T-helper 2 cell treated with Interferon-gamma antibody and Interleukin-4, amounts not matched to agents 5 μg/mL and 100 μg/mL, for 36 hours (primary cell): Measurements from ENCODE around the gene GBA2.

ENCODE experiments used
- DNase-seq: peaks from one replicate; pipeline ENCODE4 v3.0.0; 2021; ENCODE audit warnings: low spot score
- H3K27ac Mint-ChIP-seq: one replicate; pipeline ENCODE4 v1.8.0; 2021; ENCODE audit warnings: mild to moderate bottlenecking, mixed read lengths
- H3K27me3 Mint-ChIP-seq: one replicate; pipeline ENCODE4 v1.8.0; 2021; ENCODE audit warnings: low read depth, mixed read lengths
- H3K36me3 Mint-ChIP-seq: one replicate; pipeline ENCODE4 v1.8.0; 2021; ENCODE audit warnings: low read depth, mixed read lengths
- H3K4me1 Mint-ChIP-seq: one replicate; pipeline ENCODE4 v1.8.0; 2021; ENCODE audit warnings: low read depth, mixed read lengths
- H3K4me3 Mint-ChIP-seq: one replicate; pipeline ENCODE4 v1.8.0; 2022; ENCODE audit warnings: mild to moderate bottlenecking, moderate library complexity, mixed read lengths
- H3K9me3 Mint-ChIP-seq: one replicate; pipeline ENCODE4 v1.8.0; 2021; ENCODE audit warnings: mixed read lengths

GBA2 gene

GRCh38 chr9:35748858-35749514 is at the start of gene GBA2, which contains the start of gene RGP1:
Gene GBA2, minus strand, starts transcription at chr9:35749228. Its CDS starts 524 bp downstream, at chr9:35748704.
Gene RGP1, plus strand, starts transcription at chr9:35749287. Its CDS starts 469 bp downstream, at chr9:35749756.
- peak within 1 kb of the TSS; percentile 95 for H3K4me3 Mint-ChIP-seq
- H3K27me3 Mint-ChIP-seq: no peaks in the 10 kb centered on the region
- H3K27ac Mint-ChIP-seq: peak within 1 kb of the TSS; percentile 88
- H3K36me3 Mint-ChIP-seq: peaks cover 37% of the 10 kb centered on the region
- H3K4me1 Mint-ChIP-seq: peaks cover 36% of the 10 kb centered on the region
- peak; percentile 76 for DNase-seq
- no peaks in the 10 kb centered on the region for H3K9me3 Mint-ChIP-seq

DNA sequence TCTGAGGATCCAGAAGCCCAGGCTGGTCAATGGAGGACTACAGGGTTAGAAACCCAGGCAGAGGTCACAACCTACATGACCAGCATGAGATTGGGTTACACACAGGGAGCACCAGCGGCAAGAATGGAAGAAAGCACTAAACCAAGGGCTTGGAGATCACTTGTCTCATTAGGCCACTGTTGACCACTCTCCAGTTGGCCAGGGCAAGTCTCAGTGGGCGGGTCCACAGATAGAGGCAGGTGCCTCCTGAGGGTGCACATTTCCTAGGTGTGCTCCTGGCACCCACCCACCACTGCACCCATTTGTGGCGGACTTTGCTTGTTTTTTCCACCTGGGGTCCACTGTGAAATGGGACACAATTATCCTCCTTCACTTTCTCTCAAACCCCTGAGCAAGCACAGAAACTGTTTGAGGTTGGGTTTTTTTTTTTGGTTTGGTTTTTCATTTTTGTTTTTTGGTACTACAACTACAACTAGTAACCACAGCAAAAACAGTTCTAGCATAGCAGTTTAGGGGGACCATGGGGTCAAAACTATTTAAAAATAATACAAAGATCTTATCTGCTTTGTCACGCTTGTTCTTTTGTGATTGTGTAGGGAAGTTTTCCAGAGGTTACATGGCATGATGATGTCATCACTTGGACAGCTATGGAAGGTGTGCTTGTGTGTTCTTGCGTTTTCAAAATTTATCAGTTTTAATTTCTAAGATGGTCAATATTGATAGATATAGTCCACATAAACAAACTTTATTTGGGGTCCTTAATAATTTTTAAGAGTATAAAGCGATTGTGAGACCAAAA is 48.5 kb upstream of the GBA2 start:
- no peak overlapping the region for H3K4me3 Mint-ChIP-seq
- DNase-seq: no peak
- H3K27me3 Mint-ChIP-seq: no peaks in the 10 kb centered on the region
- peak overlapping the region; percentile 44 for H3K27ac Mint-ChIP-seq
- peaks cover 10% of the 10 kb centered on the region for H3K36me3 Mint-ChIP-seq
- peaks cover 27% of the 10 kb centered on the region for H3K4me1 Mint-ChIP-seq
- H3K9me3 Mint-ChIP-seq: no peaks in the 10 kb centered on the region

DNA sequence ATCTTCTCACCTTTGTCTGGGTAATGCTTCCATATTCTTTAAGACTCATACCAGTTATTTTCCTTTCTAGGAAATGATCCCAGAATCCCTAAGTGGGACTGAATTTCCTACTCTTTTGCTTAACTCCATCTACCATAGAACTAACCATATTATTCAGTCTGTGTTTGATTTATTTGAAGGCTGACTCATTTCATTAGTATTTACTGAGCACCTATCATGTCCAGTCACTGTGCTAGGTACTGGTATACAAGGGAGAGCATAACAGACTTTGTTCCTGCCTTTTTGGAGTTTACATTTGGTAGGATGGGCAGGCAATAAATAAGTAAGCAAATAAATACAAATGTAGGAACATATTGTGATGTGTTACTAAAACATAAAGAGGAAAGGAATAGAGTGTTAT is 46.7 kb upstream of the GBA2 start:
- Mint-ChIP-seq H3K27me3 (no peaks in the 10 kb centered on the region), H3K4me1 (peaks cover 27% of the 10 kb centered on the region)
- no peak for DNase-seq

DNA sequence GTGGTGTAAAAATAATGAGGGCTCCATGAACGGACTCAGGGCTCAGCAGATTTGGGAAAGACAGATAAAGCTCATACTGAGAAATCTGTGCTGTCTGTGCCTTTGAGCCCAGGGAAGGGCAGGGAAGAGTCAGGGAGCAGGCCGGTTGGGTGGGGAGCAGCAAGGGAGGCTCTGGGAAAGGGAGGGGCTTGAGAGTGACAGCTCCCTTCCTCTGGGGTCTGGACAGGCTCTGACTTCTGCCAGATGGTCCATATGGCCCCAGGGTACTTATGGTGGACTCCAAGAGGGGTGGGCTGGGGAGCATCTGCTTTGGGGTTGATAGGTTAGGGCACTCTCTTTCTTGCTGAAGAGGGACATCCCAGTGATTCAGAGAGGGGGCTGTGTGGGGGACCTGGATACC is 44.4 kb upstream of the GBA2 start:
- Mint-ChIP-seq H3K27me3 (no peaks in the 10 kb centered on the region), H3K27ac (no peak overlapping the region), H3K4me3 (no peak overlapping the region), H3K36me3 (peaks cover 1% of the 10 kb centered on the region), H3K9me3 (no peaks in the 10 kb centered on the region), H3K4me1 (peaks cover 28% of the 10 kb centered on the region)
- DNase-seq: no peak

More for the DNA sequence above, 46.7 kb upstream of the GBA2 start:
- Mint-ChIP-seq H3K27ac (no peak overlapping the region), H3K36me3 (peaks cover 5% of the 10 kb centered on the region), H3K9me3 (no peaks in the 10 kb centered on the region), H3K4me3 (no peak overlapping the region)

DNA sequence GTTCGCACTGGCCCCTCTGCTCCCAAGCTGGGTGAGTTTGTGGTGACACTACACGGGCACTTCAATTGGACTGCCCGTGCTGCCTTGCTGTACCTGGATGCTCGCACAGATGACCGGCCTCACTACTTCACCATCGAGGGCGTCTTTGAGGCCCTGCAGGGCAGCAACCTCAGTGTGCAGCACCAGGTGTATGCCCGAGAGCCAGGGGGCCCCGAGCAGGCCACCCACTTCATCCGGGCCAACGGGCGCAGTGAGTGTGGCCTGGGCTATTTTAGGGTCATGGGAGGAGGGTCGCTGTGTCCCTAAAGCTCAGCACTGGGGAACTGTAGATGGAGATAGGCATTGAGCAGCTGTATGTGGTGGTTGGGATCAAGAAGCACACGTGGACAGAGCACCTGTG is 43.8 kb upstream of the GBA2 start:
- H3K4me1 Mint-ChIP-seq: peaks cover 25% of the 10 kb centered on the region
- H3K27ac Mint-ChIP-seq: peak overlapping the region; percentile 67
- peaks cover 1% of the 10 kb centered on the region for H3K36me3 Mint-ChIP-seq
- no peak overlapping the region for H3K4me3 Mint-ChIP-seq
- no peaks in the 10 kb centered on the region for H3K27me3 Mint-ChIP-seq
- DNase-seq: no peak
- no peaks in the 10 kb centered on the region for H3K9me3 Mint-ChIP-seq

GRCh38 chr9:35792024-35792813 is 43.2 kb upstream of the GBA2 start:
- Mint-ChIP-seq H3K4me1 (peaks cover 22% of the 10 kb centered on the region), H3K9me3 (no peaks in the 10 kb centered on the region), H3K27me3 (no peaks in the 10 kb centered on the region), H3K36me3 (peaks cover 7% of the 10 kb centered on the region), H3K27ac (no peak overlapping the region), H3K4me3 (no peak overlapping the region)
- no peak for DNase-seq

GRCh38 chr9:35791297-35791921 is 42.4 kb upstream of the GBA2 start, which contains the start of gene NPR2:
Gene NPR2, plus strand, starts transcription at chr9:35791591. Its CDS starts 818 bp downstream, at chr9:35792409.
- Mint-ChIP-seq H3K4me3 (no peak within 1 kb of the TSS), H3K9me3 (no peaks in the 10 kb centered on the region), H3K27ac (no peak within 1 kb of the TSS), H3K4me1 (peaks cover 19% of the 10 kb centered on the region), H3K36me3 (peaks cover 8% of the 10 kb centered on the region), H3K27me3 (no peaks in the 10 kb centered on the region)
- DNase-seq: no peak

- DNase-seq: peak; percentile 31
- Mint-ChIP-seq H3K4me1 (peaks cover 16% of the 10 kb centered on the region), H3K4me3 (no peak overlapping the region), H3K27me3 (no peaks in the 10 kb centered on the region), H3K36me3 (peaks cover 13% of the 10 kb centered on the region), H3K9me3 (no peaks in the 10 kb centered on the region), H3K27ac (no peak overlapping the region)
These were observed 41.6 kb upstream of the GBA2 start for GRCh38 chr9:35790385-35791296.

DNA sequence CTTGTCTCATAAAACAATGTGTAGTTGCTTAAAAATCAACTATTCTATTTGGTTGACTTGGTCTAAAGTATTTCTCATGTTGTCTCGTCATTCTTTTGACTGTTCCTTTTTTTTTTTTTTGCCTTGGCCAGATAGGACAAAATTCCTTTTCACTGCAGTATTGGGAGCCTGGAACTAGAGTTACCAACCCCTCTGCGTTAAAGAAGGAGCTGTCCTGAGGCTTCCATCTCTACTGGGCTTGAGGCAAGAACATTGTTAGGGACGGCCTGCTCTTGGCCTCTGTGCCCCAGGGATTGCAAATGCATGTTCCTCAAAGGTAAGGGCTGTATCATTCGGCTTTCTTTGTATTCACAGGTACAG is 41.0 kb upstream of the GBA2 start:
- Mint-ChIP-seq H3K27ac (no peak overlapping the region), H3K27me3 (no peaks in the 10 kb centered on the region)

DNA sequence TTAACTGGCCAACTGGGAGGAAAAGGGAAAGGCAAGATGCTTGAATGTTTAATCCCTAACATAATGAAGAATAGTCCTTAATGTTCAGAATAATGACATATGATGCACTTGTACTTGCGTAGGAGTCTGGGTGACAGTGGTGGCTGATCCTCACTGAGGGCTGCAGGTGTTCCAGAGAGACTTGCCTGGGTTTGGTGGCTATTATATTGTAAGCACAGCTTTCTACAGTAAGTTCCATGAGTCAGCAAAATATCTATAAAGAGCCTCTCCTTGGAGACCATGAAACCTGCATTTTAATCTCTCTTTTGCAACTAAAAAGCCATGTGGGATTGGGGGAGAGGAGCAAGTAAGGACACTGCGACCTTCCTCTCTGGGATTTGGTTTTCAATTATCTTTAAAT is 40.5 kb upstream of the GBA2 start:
- Mint-ChIP-seq H3K4me3 (no peak overlapping the region), H3K4me1 (peaks cover 11% of the 10 kb centered on the region)

More for the DNA sequence above, 41.0 kb upstream of the GBA2 start:
- no peak for DNase-seq
- H3K4me3 Mint-ChIP-seq: no peak overlapping the region
- peaks cover 13% of the 10 kb centered on the region for H3K4me1 Mint-ChIP-seq
- H3K9me3 Mint-ChIP-seq: no peaks in the 10 kb centered on the region
- H3K36me3 Mint-ChIP-seq: peaks cover 13% of the 10 kb centered on the region

GRCh38 chr9:35783418-35783817 is 34.4 kb upstream of the GBA2 start:
- no peak overlapping the region for H3K4me3 Mint-ChIP-seq

More for the DNA sequence above, 40.5 kb upstream of the GBA2 start:
- Mint-ChIP-seq H3K27me3 (no peaks in the 10 kb centered on the region), H3K27ac (no peak overlapping the region), H3K36me3 (peaks cover 13% of the 10 kb centered on the region), H3K9me3 (no peaks in the 10 kb centered on the region)
- DNase-seq: no peak

DNA sequence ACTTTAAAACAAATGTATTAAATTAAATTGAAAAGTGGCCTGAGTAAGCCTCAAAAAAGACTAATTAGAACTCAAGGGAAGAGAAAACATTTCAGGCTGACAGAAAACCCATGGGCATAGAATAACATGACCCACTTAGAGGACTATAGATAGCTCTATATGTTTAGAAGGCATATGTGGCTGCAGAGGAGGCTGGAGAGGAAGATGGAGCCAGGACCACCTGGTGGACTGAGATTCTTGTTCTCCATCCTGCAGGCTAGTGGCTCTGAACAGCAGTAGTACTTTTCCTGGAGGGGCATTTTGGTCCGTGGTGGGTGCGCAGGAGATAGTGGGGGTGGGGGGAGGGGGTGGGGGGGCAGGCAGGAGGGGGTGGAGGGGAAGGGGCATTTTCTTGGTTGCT is 32.0 kb upstream of the GBA2 start:
- Mint-ChIP-seq H3K27me3 (no peaks in the 10 kb centered on the region), H3K4me3 (no peak overlapping the region), H3K4me1 (no peaks in the 10 kb centered on the region), H3K27ac (no peak overlapping the region), H3K9me3 (no peaks in the 10 kb centered on the region), H3K36me3 (peaks cover 21% of the 10 kb centered on the region)
- DNase-seq: no peak

More at GRCh38 chr9:35783418-35783817, 34.4 kb upstream of the GBA2 start:
- Mint-ChIP-seq H3K27ac (no peak overlapping the region), H3K4me1 (no peaks in the 10 kb centered on the region), H3K36me3 (peaks cover 26% of the 10 kb centered on the region), H3K9me3 (no peaks in the 10 kb centered on the region), H3K27me3 (no peaks in the 10 kb centered on the region)
- no peak for DNase-seq

DNA sequence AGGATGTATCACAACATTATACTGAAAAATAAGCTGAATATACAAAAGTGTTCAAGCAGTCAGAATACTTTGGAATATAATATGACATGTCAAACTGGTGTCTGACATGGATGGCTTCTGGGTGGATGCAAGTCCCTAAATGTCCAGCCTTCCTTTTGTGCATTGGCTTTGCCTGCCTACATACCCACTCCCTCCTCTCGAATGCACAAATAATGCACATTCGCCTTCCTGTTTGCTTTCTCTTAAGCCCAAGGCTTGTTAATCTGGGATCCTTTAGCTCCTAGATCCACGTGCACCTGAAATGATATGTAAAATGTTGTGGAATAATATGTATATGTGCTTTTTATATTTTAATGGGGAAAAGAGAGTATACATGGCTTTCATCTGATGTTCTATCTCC is 29.5 kb upstream of the GBA2 start:
- H3K4me1 Mint-ChIP-seq: no peaks in the 10 kb centered on the region
- DNase-seq: no peak
- H3K4me3 Mint-ChIP-seq: no peak overlapping the region
- H3K27me3 Mint-ChIP-seq: no peaks in the 10 kb centered on the region
- H3K27ac Mint-ChIP-seq: no peak overlapping the region
- peaks cover 10% of the 10 kb centered on the region for H3K36me3 Mint-ChIP-seq
- no peaks in the 10 kb centered on the region for H3K9me3 Mint-ChIP-seq
